Progenitor cell of endocrine pancreas (in vitro differentiated cells): ENCODE data around the gene CTNNBL1. TPM values are rescaled to one million over a fixed set of nuclear protein-coding genes. Genes with fewer than 3 reads are reported as not detected.

ENCODE experiments used
- DNase-seq: peaks from one replicate; pipeline ENCODE4 v3.0.0; 2021; ENCODE audit warnings: low spot score; ENCODE audit not compliant: unreplicated experiment
- H3K27ac Mint-ChIP-seq: 2 replicates; pipeline ENCODE4 v1.8.0; 2021; ENCODE audit warnings: mild to moderate bottlenecking, moderate library complexity, mixed read lengths
- H3K27me3 Mint-ChIP-seq: 2 replicates; pipeline ENCODE4 v1.8.0; 2021; ENCODE audit warnings: mixed read lengths
- H3K36me3 Mint-ChIP-seq: 2 replicates; pipeline ENCODE4 v1.8.0; 2022; ENCODE audit warnings: mixed read lengths; ENCODE audit not compliant: insufficient read depth
- H3K4me1 Mint-ChIP-seq: 2 replicates; pipeline ENCODE4 v1.8.0; 2021; ENCODE audit warnings: low read depth, mixed read lengths
- H3K4me3 Mint-ChIP-seq: 2 replicates; pipeline ENCODE4 v1.8.0; 2021; ENCODE audit warnings: low read depth, mild to moderate bottlenecking, moderate library complexity, mixed read lengths
- H3K9me3 Mint-ChIP-seq: 2 replicates; pipeline ENCODE4 v1.8.0; 2021; ENCODE audit warnings: low read depth, mixed read lengths
- total RNA-seq: library from RNA; stranded (reverse); gene quantifications from 2 replicates; pipeline ENCODE4 v1.2.1, GENCODE V29; 2021
- TF ChIP-seq, protein P1 (sequence below): fragments of 200-600 bp; sonication (generic); IDR thresholded peaks from one replicate; pipeline ENCODE4 v1.5.0; 2021; ENCODE audit warnings: antibody characterized with exemption, mild to moderate bottlenecking; ENCODE audit not compliant: unreplicated experiment

CTNNBL1 gene
- total RNA-seq, 1 donor from 2014 or later = 60.4 TPM

DNA sequence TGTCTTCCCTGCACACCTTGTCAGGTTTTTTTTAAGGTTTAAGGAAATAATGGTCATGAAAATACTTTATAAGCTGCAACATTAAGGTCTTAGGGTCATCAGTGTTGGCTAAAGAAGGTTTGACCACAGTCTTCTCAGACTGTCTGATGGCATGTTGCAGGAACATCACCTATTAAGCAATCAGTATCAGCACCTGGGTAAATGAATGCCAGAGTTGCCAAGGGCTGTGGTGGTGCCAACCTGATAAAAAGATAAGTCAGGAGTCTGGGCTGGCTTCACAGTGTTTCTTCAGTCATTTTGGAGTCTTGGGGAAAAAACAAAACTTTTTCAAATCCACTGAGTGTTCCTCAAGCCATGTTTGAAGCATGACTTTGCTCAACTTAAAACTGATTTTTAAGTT lies 147.6 kb downstream of the CTNNBL1 start:
- Mint-ChIP-seq H3K4me1 (peaks cover 29% of the 10 kb centered on the region), H3K9me3 (no peaks in the 10 kb centered on the region)
- DNase-seq = no peak

DNA sequence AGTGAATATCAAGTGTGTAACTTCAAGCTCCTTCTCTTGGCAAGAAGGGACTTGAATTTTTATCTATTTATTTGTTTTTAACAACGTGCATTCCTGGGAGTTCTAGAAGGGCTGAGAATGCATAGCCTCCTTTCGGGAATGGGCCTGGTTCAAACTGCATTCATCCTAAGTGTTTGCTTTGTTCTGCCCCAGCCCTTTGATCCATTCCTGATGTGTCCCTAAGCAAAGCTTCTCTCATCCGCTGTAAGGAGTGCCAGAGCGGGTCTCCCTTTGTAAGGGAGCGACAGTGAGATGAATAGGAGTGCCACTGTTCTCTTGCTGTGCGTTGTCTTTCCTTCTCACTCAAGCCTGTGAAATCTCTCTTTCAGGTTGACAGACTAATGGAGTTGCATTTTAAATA lies 148.1 kb downstream of the CTNNBL1 start:
- Mint-ChIP-seq H3K4me1 (peaks cover 35% of the 10 kb centered on the region), H3K9me3 (no peaks in the 10 kb centered on the region), H3K36me3 (peaks cover 14% of the 10 kb centered on the region), H3K4me3 (no peak overlapping the region), H3K27ac (no peak overlapping the region), H3K27me3 (no peaks in the 10 kb centered on the region)
- TF ChIP-seq, protein P1, sequence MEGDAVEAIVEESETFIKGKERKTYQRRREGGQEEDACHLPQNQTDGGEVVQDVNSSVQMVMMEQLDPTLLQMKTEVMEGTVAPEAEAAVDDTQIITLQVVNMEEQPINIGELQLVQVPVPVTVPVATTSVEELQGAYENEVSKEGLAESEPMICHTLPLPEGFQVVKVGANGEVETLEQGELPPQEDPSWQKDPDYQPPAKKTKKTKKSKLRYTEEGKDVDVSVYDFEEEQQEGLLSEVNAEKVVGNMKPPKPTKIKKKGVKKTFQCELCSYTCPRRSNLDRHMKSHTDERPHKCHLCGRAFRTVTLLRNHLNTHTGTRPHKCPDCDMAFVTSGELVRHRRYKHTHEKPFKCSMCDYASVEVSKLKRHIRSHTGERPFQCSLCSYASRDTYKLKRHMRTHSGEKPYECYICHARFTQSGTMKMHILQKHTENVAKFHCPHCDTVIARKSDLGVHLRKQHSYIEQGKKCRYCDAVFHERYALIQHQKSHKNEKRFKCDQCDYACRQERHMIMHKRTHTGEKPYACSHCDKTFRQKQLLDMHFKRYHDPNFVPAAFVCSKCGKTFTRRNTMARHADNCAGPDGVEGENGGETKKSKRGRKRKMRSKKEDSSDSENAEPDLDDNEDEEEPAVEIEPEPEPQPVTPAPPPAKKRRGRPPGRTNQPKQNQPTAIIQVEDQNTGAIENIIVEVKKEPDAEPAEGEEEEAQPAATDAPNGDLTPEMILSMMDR = no peak
- no peak for DNase-seq

More for the DNA sequence above, 147.6 kb downstream of the CTNNBL1 start:
- TF ChIP-seq, protein P1 = no peak
- no peak overlapping the region for H3K27ac Mint-ChIP-seq
- peaks cover 14% of the 10 kb centered on the region for H3K36me3 Mint-ChIP-seq
- H3K4me3 Mint-ChIP-seq = no peak overlapping the region
- H3K27me3 Mint-ChIP-seq = no peaks in the 10 kb centered on the region

DNA sequence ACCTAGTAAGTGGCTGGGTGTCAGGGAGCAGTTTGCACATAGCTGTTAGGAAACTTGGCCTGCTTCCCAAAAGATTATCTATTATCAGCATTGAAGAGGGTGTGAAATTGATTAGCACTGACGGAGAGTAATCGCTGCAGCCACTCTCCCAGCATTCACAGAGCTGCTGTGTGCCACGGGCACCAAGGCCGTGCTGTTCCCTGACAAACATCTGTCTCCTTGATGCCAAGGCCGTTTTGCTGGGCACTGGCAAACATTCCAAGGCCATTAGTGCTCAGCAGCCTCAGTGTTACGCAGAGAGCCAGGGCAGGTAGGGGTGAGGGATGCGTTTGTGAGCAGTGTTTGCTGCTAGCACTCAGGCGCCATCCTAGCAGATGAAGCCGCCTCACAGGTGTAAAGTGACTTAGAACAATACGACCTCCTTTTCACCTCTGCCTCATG lies 151.4 kb downstream of the CTNNBL1 start:
- H3K9me3 Mint-ChIP-seq = no peaks in the 10 kb centered on the region
- TF ChIP-seq, protein P1 = no peak
- no peaks in the 10 kb centered on the region for H3K27me3 Mint-ChIP-seq
- H3K4me1 Mint-ChIP-seq = peaks cover 36% of the 10 kb centered on the region
- no peak overlapping the region for H3K4me3 Mint-ChIP-seq
- peaks cover 17% of the 10 kb centered on the region for H3K36me3 Mint-ChIP-seq
- peak overlapping the region; percentile 27 for H3K27ac Mint-ChIP-seq
- no peak for DNase-seq

DNA sequence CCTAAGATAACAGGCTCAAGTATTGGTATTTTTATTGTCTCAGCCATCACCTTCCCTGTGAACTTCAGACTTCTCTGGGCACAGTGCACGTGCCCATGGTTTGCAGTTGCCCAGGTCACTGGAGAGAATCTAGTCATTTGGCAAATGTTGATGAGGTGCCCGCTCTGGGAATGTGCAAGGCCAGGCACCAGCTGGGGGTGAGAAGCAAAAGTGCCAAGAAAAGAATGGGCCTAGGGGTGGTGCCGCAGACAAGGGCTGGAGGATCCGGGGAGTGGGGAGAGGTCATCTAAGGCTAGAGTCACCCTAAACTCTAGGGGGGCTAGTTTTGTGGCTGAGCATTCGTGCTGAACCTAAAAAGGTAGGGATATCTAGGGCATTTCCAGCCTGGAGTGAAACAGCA lies 152.0 kb downstream of the CTNNBL1 start:
- Mint-ChIP-seq H3K27me3 (no peaks in the 10 kb centered on the region), H3K27ac (peak overlapping the region; percentile 85), H3K4me3 (no peak overlapping the region), H3K36me3 (peaks cover 15% of the 10 kb centered on the region), H3K9me3 (no peaks in the 10 kb centered on the region), H3K4me1 (peaks cover 42% of the 10 kb centered on the region)
- TF ChIP-seq, protein P1 = no peak
- no peak for DNase-seq

DNA sequence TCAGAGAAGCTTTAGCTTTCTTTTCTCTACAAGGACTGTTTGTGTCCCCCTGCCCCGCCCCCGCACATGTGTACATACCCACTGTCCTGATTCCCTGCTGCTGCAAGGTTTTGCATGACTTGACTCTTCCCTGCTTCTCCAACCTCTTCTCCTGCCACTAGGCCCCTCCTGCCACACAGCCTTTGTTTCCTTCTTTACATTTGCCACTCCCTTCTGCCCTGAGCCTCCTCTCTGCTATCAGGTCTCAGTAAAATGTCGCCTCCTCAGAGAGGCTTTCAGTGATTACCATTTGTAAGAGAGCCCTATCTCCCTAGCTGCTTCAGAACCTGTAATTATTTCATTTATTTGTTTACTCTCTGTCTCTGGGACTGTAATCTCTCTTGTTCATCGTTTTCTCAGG lies 152.7 kb downstream of the CTNNBL1 start:
- no peak for DNase-seq
- Mint-ChIP-seq H3K9me3 (no peaks in the 10 kb centered on the region), H3K27ac (peak overlapping the region; percentile 85), H3K4me3 (no peak overlapping the region), H3K36me3 (peaks cover 14% of the 10 kb centered on the region), H3K27me3 (no peaks in the 10 kb centered on the region), H3K4me1 (peaks cover 42% of the 10 kb centered on the region)
- TF ChIP-seq, protein P1 = no peak
